A673 (cell line): ENCODE results near the gene PPP2R2D.

Experiments
- CTCF ChIP-seq: fragments of 300-800, 200-600 bp; sonication (generic); conservative IDR thresholded peaks from 2 replicates; pipeline ENCODE4 v1.5.1; 2017; ENCODE audit warnings: low read depth, mild to moderate bottlenecking, antibody characterized with exemption, low read length, moderate library complexity, mixed read lengths
- EZH2 ChIP-seq: fragments of 200-600 bp; sonication (generic); IDR thresholded peaks from 2 replicates; pipeline ENCODE4 v1.6.1; 2017; ENCODE audit warnings: borderline replicate concordance, low read depth, mild to moderate bottlenecking, mixed read lengths, antibody characterized with exemption, low read length; ENCODE audit not compliant: poor library complexity, severe bottlenecking

- TF ChIP-seq EZH2 (no peak), CTCF (no peak)
These were observed 11.8 kb downstream of the PPP2R2D start for GRCh38 chr10:131912620-131913019.
